Measurements from ENCODE around the gene PET100.

PET100 gene

DNA sequence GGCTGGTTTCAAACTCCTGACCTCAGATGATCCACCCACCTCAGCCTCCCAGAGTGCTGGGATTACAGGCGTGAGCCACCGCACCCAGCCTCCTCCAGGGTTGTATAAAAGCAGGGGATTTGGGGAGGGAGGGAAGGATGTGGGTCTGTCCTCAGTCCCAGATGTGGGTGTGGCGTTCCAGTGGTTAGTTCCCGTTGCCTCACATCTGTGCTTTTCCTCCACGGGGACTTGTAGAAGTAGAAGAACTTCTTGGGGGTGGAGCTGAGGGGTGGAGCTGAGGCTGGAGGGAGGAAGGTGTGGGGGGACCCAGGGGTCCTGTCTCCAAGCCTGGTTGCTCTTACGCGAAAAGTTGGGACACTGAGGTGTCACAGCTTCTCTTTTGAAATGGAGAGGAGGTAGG is 46.8 kb downstream of the PET100 start:
- Histone ChIP-seq H3K27ac (ENCODE audit: low read depth, low read length, poor library complexity, severe bottlenecking) (no peak overlapping the region), H2AFZ (ENCODE audit: low read length) (no peak overlapping the region)

GRCh38 chr19:7676854-7677253 is 47.3 kb downstream of the PET100 start, which contains the start of gene MCEMP1:
MCEMP1 (plus strand) TSS chr19:7677090; CDS start chr19:7677121, 31 bp downstream.
- H3K4me1 ChIP-seq (ENCODE audit: insufficient read depth, low read length, severe bottlenecking), result peaks cover 21% of the 10 kb centered on the region
- TF ChIP-seq, protein P1, sequence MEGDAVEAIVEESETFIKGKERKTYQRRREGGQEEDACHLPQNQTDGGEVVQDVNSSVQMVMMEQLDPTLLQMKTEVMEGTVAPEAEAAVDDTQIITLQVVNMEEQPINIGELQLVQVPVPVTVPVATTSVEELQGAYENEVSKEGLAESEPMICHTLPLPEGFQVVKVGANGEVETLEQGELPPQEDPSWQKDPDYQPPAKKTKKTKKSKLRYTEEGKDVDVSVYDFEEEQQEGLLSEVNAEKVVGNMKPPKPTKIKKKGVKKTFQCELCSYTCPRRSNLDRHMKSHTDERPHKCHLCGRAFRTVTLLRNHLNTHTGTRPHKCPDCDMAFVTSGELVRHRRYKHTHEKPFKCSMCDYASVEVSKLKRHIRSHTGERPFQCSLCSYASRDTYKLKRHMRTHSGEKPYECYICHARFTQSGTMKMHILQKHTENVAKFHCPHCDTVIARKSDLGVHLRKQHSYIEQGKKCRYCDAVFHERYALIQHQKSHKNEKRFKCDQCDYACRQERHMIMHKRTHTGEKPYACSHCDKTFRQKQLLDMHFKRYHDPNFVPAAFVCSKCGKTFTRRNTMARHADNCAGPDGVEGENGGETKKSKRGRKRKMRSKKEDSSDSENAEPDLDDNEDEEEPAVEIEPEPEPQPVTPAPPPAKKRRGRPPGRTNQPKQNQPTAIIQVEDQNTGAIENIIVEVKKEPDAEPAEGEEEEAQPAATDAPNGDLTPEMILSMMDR (IDR thresholded peaks at IDR 0.05; ENCODE audit: low read length), result no peak
- no peak for TF ChIP-seq EZH2 (IDR thresholded peaks at IDR 0.05; ENCODE audit: borderline replicate concordance, low read length)
- H3F3A ChIP-seq (ENCODE audit: insufficient read depth, low read length), result no peaks in the 10 kb centered on the region
- no peaks in the 10 kb centered on the region for H3K9me2 ChIP-seq (ENCODE audit: low read depth, low read length)
- H2AFZ ChIP-seq (ENCODE audit: low read length), result no peak within 1 kb of the TSS
- no peaks in the 10 kb centered on the region for H3K79me2 ChIP-seq (ENCODE audit: insufficient read depth, low read length)
- no peaks in the 10 kb centered on the region for H3K9me3 ChIP-seq (ENCODE audit: low read length)
- H3K36me3 ChIP-seq (ENCODE audit: insufficient read depth, low read length), result peaks cover under 1% of the 10 kb centered on the region
- no peak within 1 kb of the TSS for H3K4me2 ChIP-seq (ENCODE audit: low read length)
- no peaks in the 10 kb centered on the region for H4K20me1 ChIP-seq (ENCODE audit: insufficient read depth, low read length)
- no peak within 1 kb of the TSS for H3K27ac ChIP-seq (ENCODE audit: low read depth, low read length, poor library complexity, severe bottlenecking)
- H3K4me3 ChIP-seq (ENCODE audit: low read depth, low read length, poor library complexity, severe bottlenecking), result no peak within 1 kb of the TSS
- peaks cover under 1% of the 10 kb centered on the region; the same call in 1 of the 2 replicates for H3K27me3 ChIP-seq (ENCODE audit: insufficient read depth, low read length)
- H3K9ac ChIP-seq (ENCODE audit: low read length), result no peak within 1 kb of the TSS

More for the DNA sequence above, 46.8 kb downstream of the PET100 start:
- Histone ChIP-seq H3K9me2 (ENCODE audit: low read depth, low read length) (no peaks in the 10 kb centered on the region), H3K4me1 (ENCODE audit: insufficient read depth, low read length, severe bottlenecking) (peaks cover 18% of the 10 kb centered on the region), H4K20me1 (ENCODE audit: insufficient read depth, low read length) (no peaks in the 10 kb centered on the region), H3K27me3 (ENCODE audit: insufficient read depth, low read length) (peaks cover 3% of the 10 kb centered on the region; the same call in 1 of the 2 replicates), H3K36me3 (ENCODE audit: insufficient read depth, low read length) (no peaks in the 10 kb centered on the region), H3K4me2 (ENCODE audit: low read length) (no peak overlapping the region), H3K79me2 (ENCODE audit: insufficient read depth, low read length) (no peaks in the 10 kb centered on the region), H3K4me3 (ENCODE audit: low read depth, low read length, poor library complexity, severe bottlenecking) (no peak overlapping the region), H3K9ac (ENCODE audit: low read length) (no peak overlapping the region), H3F3A (ENCODE audit: insufficient read depth, low read length) (no peaks in the 10 kb centered on the region), H3K9me3 (ENCODE audit: low read length) (no peaks in the 10 kb centered on the region)
- TF ChIP-seq EZH2 (IDR thresholded peaks at IDR 0.05; ENCODE audit: borderline replicate concordance, low read length), result no peak
- TF ChIP-seq, protein P1 (IDR thresholded peaks at IDR 0.05; ENCODE audit: low read length), result no peak

- H3K27ac ChIP-seq (ENCODE audit: low read depth, low read length, poor library complexity, severe bottlenecking), result no peak overlapping the region
- no peaks in the 10 kb centered on the region for H3K9me3 ChIP-seq (ENCODE audit: low read length)
- no peaks in the 10 kb centered on the region; the same call in 1 of the 2 replicates for H3K27me3 ChIP-seq (ENCODE audit: insufficient read depth, low read length)
- no peaks in the 10 kb centered on the region for H3K79me2 ChIP-seq (ENCODE audit: insufficient read depth, low read length)
- H3K4me2 ChIP-seq (ENCODE audit: low read length), result no peak overlapping the region
- no peak for TF ChIP-seq EZH2 (IDR thresholded peaks at IDR 0.05; ENCODE audit: borderline replicate concordance, low read length)
- TF ChIP-seq, protein P1 (IDR thresholded peaks at IDR 0.05; ENCODE audit: low read length), result no peak
- H2AFZ ChIP-seq (ENCODE audit: low read length), result no peak overlapping the region
- H3K9me2 ChIP-seq (ENCODE audit: low read depth, low read length), result no peaks in the 10 kb centered on the region
- no peak overlapping the region for H3K9ac ChIP-seq (ENCODE audit: low read length)
- peaks cover 21% of the 10 kb centered on the region for H3K4me1 ChIP-seq (ENCODE audit: insufficient read depth, low read length, severe bottlenecking)
- H3K4me3 ChIP-seq (ENCODE audit: low read depth, low read length, poor library complexity, severe bottlenecking), result no peak overlapping the region
- H3F3A ChIP-seq (ENCODE audit: insufficient read depth, low read length), result no peaks in the 10 kb centered on the region
- H4K20me1 ChIP-seq (ENCODE audit: insufficient read depth, low read length), result no peaks in the 10 kb centered on the region
- peaks cover 10% of the 10 kb centered on the region for H3K36me3 ChIP-seq (ENCODE audit: insufficient read depth, low read length)
These were observed 48.2 kb downstream of the PET100 start for GRCh38 chr19:7677669-7678311.

Measured in OCI-LY1 (cell line).